ENCODE results near the gene PDE1C.

Gene PDE1C

DNA sequence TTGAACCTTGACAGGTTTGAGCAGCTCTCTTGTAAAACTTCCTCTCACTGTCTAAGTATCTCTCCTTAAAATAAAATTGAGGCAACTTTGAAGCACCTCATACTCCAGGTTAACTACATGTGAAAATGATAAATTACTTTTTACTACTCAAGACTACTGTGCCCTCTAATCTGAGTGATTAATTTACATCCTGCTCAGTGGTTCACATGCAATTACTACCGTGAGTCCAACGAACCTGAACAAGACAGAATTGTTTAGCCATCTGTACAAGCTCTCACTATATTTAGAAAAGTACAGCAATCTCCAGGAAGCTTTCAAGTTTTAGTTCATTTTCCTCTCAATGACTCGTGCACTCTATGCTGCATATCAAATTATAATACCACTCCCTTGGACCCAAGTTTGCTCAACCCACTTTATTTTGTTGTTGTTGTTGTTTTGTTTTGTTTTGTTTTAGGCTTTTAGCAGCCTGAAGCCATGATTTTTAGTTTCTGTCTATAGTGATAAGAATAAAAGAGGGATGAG is 21.2 kb downstream of the PDE1C start:
- no peak for DNase-seq
- Histone ChIP-seq H3K36me3 (no peaks in the 10 kb centered on the region), H3K27ac (no peak overlapping the region), H3K4me3 (ENCODE audit: low read depth, low read length) (no peak overlapping the region), H3K9me3 (ENCODE audit: severe bottlenecking) (no peaks in the 10 kb centered on the region), H3K27me3 (ENCODE audit: insufficient read depth, low read depth, severe bottlenecking) (no peaks in the 10 kb centered on the region)
- TF ChIP-seq, protein P1, sequence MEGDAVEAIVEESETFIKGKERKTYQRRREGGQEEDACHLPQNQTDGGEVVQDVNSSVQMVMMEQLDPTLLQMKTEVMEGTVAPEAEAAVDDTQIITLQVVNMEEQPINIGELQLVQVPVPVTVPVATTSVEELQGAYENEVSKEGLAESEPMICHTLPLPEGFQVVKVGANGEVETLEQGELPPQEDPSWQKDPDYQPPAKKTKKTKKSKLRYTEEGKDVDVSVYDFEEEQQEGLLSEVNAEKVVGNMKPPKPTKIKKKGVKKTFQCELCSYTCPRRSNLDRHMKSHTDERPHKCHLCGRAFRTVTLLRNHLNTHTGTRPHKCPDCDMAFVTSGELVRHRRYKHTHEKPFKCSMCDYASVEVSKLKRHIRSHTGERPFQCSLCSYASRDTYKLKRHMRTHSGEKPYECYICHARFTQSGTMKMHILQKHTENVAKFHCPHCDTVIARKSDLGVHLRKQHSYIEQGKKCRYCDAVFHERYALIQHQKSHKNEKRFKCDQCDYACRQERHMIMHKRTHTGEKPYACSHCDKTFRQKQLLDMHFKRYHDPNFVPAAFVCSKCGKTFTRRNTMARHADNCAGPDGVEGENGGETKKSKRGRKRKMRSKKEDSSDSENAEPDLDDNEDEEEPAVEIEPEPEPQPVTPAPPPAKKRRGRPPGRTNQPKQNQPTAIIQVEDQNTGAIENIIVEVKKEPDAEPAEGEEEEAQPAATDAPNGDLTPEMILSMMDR (IDR thresholded peaks at IDR 0.05; ENCODE audit: low read depth, low read length) = no peak

DNA sequence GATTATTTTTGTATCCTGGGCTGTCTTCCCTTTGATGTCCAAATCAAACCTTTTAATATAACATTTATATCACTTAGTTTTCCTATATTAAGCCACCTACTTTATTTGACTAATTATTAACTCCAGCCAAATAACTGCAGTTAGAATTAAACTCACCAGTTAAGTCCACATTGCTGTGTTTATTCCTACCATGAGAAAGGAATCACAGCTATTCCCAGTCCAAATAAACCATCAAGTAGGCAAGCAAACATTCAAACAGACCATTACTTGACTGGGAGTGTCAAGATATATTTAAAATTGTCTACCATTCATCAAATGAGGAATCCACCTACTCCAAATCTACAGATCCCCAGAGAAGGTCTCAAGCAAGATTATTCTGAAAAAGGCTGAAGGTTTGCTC is 22.4 kb downstream of the PDE1C start:
- DNase-seq = no peak
- TF ChIP-seq, protein P1 (IDR thresholded peaks at IDR 0.05; ENCODE audit: low read depth, low read length) = no peak
- no peaks in the 10 kb centered on the region for H3K36me3 ChIP-seq
- H3K4me3 ChIP-seq (ENCODE audit: low read depth, low read length) = no peak overlapping the region
- no peak overlapping the region for H3K27ac ChIP-seq
- no peaks in the 10 kb centered on the region for H3K27me3 ChIP-seq (ENCODE audit: insufficient read depth, low read depth, severe bottlenecking)
- H3K9me3 ChIP-seq (ENCODE audit: severe bottlenecking) = no peaks in the 10 kb centered on the region

DNA sequence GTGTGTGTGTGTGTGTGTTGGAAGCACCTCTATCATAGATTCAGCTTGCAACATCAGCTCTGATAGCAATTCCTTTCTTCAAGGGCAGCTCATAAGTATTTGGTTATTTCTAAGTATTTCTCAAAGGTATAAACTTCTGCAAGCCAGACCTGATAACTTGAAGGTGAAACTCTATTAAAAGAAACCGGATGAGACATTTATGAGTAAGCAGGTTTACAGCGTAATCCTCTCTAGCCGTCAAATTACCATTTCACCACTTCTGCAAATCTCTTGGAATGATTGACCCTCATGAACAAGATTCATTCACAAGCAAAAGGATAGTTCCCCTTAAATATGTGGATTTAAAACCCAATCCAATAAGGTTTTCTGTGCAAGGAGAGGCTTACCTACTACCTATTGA is 23.1 kb downstream of the PDE1C start:
- H3K4me3 ChIP-seq (ENCODE audit: low read depth, low read length) = no peak overlapping the region
- H3K27me3 ChIP-seq (ENCODE audit: insufficient read depth, low read depth, severe bottlenecking) = no peaks in the 10 kb centered on the region
- no peak for DNase-seq
- TF ChIP-seq, protein P1 (IDR thresholded peaks at IDR 0.05; ENCODE audit: low read depth, low read length) = no peak
- H3K36me3 ChIP-seq = no peaks in the 10 kb centered on the region
- H3K9me3 ChIP-seq (ENCODE audit: severe bottlenecking) = no peaks in the 10 kb centered on the region
- no peak overlapping the region for H3K27ac ChIP-seq

- H3K9me3 ChIP-seq (ENCODE audit: severe bottlenecking) = no peaks in the 10 kb centered on the region
- H3K36me3 ChIP-seq = no peaks in the 10 kb centered on the region
- H3K27ac ChIP-seq = no peak overlapping the region
- H3K27me3 ChIP-seq (ENCODE audit: insufficient read depth, low read depth, severe bottlenecking) = no peaks in the 10 kb centered on the region
- no peak for DNase-seq
- TF ChIP-seq, protein P1 (IDR thresholded peaks at IDR 0.05; ENCODE audit: low read depth, low read length) = no peak
- H3K4me3 ChIP-seq (ENCODE audit: low read depth, low read length) = no peak overlapping the region
Measured at GRCh38 chr7:32045228-32045627, 25.0 kb downstream of the PDE1C start.

- Histone ChIP-seq H3K4me3 (ENCODE audit: low read depth, low read length) (no peak overlapping the region), H3K27me3 (ENCODE audit: insufficient read depth, low read depth, severe bottlenecking) (no peaks in the 10 kb centered on the region), H3K36me3 (no peaks in the 10 kb centered on the region), H3K27ac (no peak overlapping the region), H3K9me3 (ENCODE audit: severe bottlenecking) (no peaks in the 10 kb centered on the region)
- TF ChIP-seq, protein P1 (IDR thresholded peaks at IDR 0.05; ENCODE audit: low read depth, low read length) = no peak
- no peak for DNase-seq
Measured at GRCh38 chr7:32044739-32045138, 25.5 kb downstream of the PDE1C start.

- TF ChIP-seq, protein P1 (IDR thresholded peaks at IDR 0.05; ENCODE audit: low read depth, low read length) = no peak
- Histone ChIP-seq H3K27ac (no peak overlapping the region), H3K9me3 (ENCODE audit: severe bottlenecking) (no peaks in the 10 kb centered on the region), H3K36me3 (no peaks in the 10 kb centered on the region), H3K27me3 (ENCODE audit: insufficient read depth, low read depth, severe bottlenecking) (no peaks in the 10 kb centered on the region), H3K4me3 (ENCODE audit: low read depth, low read length) (no peak overlapping the region)
- DNase-seq = peak; percentile 39
Measured at GRCh38 chr7:32043688-32044087, 26.5 kb downstream of the PDE1C start.

Measured in WERI-Rb-1 (cell line).